GM19035 (cell line): ENCODE results near the gene ECE1.

Experiments
- ATAC-seq: cut with Tn5 transposase; IDR thresholded peaks from one replicate; pipeline ENCODE4 v1.9.1; 2021; ENCODE audit not compliant: unreplicated experiment

The ECE1 gene

GRCh38 chr1:21325731-21326387 lies 35.6 kb upstream of the ECE1 start:
- no peak for ATAC-seq

GRCh38 chr1:21325231-21325718 lies 35.0 kb upstream of the ECE1 start:
- ATAC-seq = no peak

- no peak for ATAC-seq
These were observed 34.3 kb upstream of the ECE1 start for GRCh38 chr1:21324368-21325141.

DNA sequence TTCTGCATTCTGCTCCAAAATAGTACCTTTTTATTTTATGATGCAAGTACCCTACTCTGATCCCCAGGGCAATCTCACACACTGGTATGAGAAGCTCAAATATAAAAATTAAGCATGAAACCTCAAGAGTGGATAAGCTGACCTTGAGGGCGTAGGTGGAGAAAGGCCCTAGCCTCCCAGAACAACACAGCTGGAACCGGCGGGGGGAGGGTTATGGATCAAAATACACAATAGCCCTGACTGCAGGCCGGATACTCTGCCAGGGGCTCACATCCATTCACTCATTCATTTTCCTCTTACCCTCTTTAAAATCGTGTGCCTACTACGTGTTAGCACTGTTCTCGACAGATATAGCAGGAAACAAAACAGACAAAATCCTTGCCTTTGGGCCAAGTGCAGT lies 32.8 kb upstream of the ECE1 start:
- ATAC-seq = no peak

GRCh38 chr1:21322681-21323016 lies 32.4 kb upstream of the ECE1 start:
- ATAC-seq = no peak

- ATAC-seq = no peak
These were observed 31.9 kb upstream of the ECE1 start for GRCh38 chr1:21321963-21322680.

- no peak for ATAC-seq
These were observed 30.3 kb upstream of the ECE1 start for GRCh38 chr1:21320410-21321108.

GRCh38 chr1:21319447-21320407 lies 29.5 kb upstream of the ECE1 start:
- no peak for ATAC-seq

DNA sequence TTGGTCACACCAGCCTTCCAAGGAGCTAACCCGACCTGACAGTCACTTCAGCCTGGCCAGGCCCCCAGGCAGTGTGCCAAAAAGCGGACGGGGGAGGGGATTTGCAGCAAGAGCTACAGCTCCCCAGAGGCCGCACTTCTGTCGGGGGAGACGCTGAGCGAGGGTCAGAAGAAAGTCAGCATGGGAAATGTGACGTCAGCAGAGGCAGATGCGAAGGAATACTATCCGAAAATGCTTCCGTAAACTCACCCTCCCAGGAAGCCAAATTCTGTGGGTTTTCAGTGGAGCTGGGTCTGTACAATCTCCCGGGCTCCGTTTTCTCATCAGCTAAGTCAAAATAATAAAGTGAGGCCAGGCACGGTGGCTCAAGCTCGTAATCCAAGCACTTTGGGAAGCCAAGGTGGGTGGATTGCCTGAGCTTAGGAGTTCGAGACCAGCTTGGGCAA lies 28.5 kb upstream of the ECE1 start:
- no peak for ATAC-seq

GRCh38 chr1:21318057-21318713 lies 27.9 kb upstream of the ECE1 start:
- no peak for ATAC-seq

DNA sequence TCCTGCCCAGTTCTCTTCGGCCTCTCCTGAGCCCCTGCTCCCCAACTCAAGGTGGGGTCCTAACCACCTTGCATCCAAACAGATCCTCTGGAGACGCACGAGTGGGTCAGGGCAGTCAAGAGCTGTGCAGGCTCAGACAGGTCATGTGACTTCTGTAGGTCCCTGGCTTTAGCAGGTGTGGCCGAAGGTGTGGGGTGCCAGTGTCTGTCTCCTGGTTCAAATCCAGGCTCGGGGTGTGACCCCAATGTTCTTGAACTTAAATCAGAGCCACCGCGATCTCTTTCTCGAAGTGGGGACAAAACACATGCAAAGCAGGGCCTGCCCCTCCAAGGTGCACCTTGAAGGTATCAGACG lies 27.4 kb upstream of the ECE1 start:
- ATAC-seq = no peak

- ATAC-seq = no peak
These were observed 26.9 kb upstream of the ECE1 start for GRCh38 chr1:21317035-21317689.

DNA sequence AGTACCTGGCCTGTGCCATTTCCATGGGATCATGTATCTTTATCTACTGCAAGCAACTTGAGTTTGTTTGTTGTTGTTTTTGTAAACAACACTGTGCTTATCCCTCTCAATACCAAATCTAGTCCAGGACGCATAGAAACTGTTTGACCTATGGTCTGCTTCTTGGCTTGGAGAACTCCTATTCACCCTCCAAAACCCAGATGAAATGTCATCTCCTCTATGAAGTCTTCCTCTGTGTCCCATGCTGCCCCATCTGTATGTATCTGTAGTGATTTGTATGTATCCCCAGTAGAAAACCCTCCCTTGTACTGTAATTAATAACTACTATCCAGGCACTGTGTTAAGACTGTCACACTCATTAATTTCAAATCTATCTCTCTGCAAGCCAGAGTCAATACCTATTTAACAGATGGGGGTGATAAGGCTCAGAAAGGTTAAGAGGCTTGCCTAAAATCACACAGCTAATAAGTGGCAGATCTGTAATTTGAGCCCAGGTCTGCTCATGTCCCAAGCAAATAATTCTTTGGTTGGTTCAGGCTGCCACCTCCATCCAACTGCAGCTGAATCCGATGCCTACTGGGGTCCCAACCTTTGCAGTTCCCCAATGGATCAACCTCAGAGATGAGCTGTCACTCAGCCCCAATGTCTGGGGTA lies 24.6 kb upstream of the ECE1 start:
- no peak for ATAC-seq

DNA sequence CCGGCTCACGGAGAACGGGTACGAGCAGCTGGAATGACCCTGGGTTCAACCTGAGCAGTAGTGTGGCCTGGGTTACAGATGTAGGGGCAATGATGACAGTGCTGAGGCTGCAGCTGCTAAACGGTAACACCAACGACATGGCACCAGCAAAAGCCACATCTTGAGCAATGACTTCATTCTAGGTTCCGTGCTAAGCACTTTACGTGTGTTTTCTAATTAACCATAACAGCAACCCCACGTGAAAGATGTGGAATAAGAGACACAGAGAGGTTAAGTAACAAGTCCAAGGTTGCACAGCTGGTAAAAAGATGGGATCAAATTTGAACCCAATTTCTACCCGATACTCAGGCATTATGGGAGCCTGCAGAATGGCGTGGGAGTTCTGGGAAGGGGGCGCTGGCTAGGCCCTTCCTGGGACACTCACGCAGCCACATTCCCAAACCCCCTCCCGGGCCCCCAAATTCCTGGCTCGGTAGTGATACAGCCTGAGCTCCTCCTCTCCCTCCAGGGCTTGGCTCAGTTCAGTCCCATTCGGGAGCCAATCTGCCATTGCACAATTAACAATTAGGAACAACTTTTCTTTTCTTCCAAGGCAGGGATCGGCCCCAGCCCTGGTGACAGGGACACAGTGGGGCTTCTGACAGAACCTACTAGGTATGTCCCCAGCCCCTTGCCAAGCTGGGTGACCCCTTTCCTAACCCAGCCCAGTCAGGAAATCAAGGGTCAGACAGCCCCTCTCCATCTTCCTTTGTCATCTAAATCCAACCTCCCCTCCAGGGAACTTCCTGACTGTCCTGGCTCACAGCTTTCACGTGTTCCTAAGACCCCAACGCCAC lies 23.8 kb upstream of the ECE1 start:
- ATAC-seq = no peak

DNA sequence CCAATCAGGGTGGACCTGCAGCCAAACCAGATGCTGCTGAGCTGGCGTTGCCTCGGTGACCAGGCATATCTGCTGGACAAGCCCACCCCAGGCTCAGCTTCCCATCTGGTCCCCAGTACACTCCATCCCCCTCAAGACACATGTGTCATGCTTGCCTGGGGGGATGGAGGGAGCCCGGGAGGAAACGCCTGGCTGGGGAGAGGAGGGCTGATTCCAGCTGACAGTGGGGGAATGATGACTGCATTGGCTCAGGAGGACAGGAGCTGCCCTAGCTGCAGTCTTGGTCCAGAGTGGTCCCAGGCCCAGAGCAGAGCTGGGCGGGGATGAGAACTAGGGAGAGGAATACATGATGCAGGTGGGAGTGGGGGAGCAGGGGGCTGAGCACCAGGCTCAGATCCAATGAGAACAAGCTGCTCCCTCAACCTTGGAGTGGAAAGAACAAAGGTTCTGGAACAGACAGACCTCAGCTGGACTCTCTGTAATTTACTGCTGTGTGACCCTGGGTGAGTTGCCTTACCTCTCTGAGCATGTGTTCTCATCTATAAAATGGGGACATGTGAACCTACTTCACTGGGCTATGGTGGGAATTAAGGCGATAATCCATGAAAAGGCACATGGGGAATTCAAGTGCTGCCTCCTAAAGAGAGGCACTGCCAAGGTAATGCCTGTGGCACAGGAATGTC lies 23.1 kb upstream of the ECE1 start:
- no peak for ATAC-seq

DNA sequence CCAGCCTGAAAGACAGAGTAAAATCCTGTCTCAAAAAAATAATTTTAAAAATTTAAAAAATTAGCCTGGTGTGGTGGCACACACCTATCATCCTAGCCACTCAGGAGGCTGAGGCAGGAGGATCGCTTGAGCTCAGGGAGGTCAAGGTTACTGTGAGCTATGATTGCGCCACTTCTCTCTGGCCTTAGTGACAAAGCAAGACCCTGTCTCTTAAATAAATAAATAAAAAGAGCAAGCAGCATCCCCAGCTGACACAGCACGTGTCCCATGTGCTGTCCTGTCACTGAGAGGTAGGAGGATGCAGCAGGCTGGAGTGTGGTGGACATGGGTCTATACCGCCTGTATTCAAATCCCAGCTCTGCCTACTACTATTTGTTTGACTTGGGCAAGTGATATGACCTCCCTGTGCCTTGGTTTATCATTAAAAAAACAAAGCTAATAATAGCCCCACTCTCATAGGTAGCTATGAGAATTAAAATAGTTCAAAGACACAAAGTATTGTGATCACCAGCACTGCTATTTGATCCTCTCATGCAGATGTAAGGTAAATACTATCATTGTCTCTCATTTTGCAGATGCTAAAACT lies 22.2 kb upstream of the ECE1 start:
- ATAC-seq = no peak

DNA sequence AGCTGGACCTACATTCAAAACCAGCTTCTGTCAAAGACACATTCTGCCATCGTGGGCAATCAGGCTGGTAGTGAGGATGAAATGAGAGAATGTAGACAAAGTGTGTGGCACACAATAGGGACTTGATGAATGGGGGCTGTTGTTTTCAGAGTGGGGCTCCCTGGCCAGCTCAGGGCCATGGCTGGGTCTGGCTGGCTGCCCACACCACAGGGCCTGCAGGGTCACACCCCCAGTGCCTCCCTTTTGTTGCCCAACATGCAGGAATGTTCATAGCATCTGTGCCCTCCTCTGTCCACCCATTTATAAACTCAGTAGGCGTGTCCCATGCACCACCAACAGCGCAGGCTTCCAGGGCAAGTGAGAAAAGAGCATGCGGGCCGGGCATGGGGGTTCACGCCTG lies 20.8 kb upstream of the ECE1 start:
- ATAC-seq = no peak
